Dendritic cell treated with granulocyte-macrophage colony-stimulating factor and Interleukin-4, amounts not matched to agents 40 ng/mL and 50 ng/mL, for 4 days (primary cell): ENCODE measurements around the gene DPP3.
A peak's percentile ranks its signal among the peaks of the same experiment; 100 is the strongest.
"Not testable (repeated sequence)": the region's sequence is repeated elsewhere in the genome, so short reads cannot be mapped to it uniquely, and the experiment has no call there.

Experiments used
- H3K27ac Mint-ChIP-seq: one replicate; pipeline ENCODE4 v1.8.0; 2022; ENCODE audit warnings: mild to moderate bottlenecking, mixed read lengths
- H3K27me3 Mint-ChIP-seq: one replicate; pipeline ENCODE4 v1.8.0; 2022; ENCODE audit warnings: mild to moderate bottlenecking, mixed read lengths
- H3K36me3 Mint-ChIP-seq: one replicate; pipeline ENCODE4 v1.8.0; 2022; ENCODE audit warnings: low read depth, mixed read lengths
- H3K4me1 Mint-ChIP-seq: one replicate; pipeline ENCODE4 v1.8.0; 2022; ENCODE audit warnings: low read depth, mixed read lengths
- H3K4me3 Mint-ChIP-seq: one replicate; pipeline ENCODE4 v1.8.0; 2022; ENCODE audit warnings: mild to moderate bottlenecking, moderate library complexity, mixed read lengths
- H3K9me3 Mint-ChIP-seq: one replicate; pipeline ENCODE4 v1.8.0; 2022; ENCODE audit warnings: mixed read lengths
- intact Hi-C: fragments of 100-400 bp; cut with micrococcal nuclease; formaldehyde crosslinking; loops from one replicate; pipeline ENCODE4 v1.15.0; 2022

DPP3 gene

GRCh38 chr11:66454247-66454646 is 26.0 kb upstream of the DPP3 start:
- Mint-ChIP-seq H3K9me3 (no peaks in the 10 kb centered on the region), H3K27me3 (peaks cover 14% of the 10 kb centered on the region), H3K27ac (no peak overlapping the region), H3K36me3 (no peaks in the 10 kb centered on the region), H3K4me3 (no peak overlapping the region), H3K4me1 (peaks cover 30% of the 10 kb centered on the region)
- intact Hi-C loops, result no loop called here

DNA sequence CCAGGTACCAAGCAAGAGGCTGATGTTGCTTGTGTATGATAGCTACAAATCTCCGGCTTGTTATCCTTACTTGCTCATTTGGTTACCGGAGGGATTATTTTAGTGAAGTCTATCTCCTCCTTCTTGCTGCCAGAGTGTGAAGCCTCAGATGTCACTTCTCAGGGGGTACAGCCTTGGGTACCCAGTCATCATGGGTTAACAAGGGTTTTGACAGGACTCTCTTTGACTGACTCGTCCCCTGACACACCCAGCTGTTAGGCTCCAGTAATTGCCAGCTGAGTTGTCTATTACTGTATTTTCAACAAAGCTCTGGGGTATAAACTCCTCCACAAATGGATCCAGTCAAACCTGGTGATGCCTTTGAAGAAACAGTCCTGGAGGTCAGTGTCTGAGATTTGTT is 25.4 kb upstream of the DPP3 start:
- Mint-ChIP-seq H3K4me1 (peaks cover 36% of the 10 kb centered on the region), H3K36me3 (no peaks in the 10 kb centered on the region), H3K27ac (no peak overlapping the region), H3K27me3 (peaks cover 14% of the 10 kb centered on the region), H3K9me3 (no peaks in the 10 kb centered on the region), H3K4me3 (no peak overlapping the region)
- intact Hi-C loops, result no loop called here

- intact Hi-C loops, result loop anchor here (2.0 kb wide), 1 partner anchor 15 kb away; no protein-coding TSS in a partner anchor
- Mint-ChIP-seq H3K27me3 (peaks cover 14% of the 10 kb centered on the region), H3K4me1 (peaks cover 39% of the 10 kb centered on the region), H3K4me3 (no peak overlapping the region), H3K9me3 (no peaks in the 10 kb centered on the region), H3K27ac (peak overlapping the region; percentile 79), H3K36me3 (no peaks in the 10 kb centered on the region)
Observed at GRCh38 chr11:66457826-66458225, 22.4 kb upstream of the DPP3 start.

GRCh38 chr11:66459138-66459778 is 21.0 kb upstream of the DPP3 start:
- H3K4me3 Mint-ChIP-seq, result no peak overlapping the region
- H3K4me1 Mint-ChIP-seq, result peaks cover 46% of the 10 kb centered on the region
- H3K9me3 Mint-ChIP-seq, result no peaks in the 10 kb centered on the region
- H3K27ac Mint-ChIP-seq, result peak overlapping the region; percentile 79
- H3K36me3 Mint-ChIP-seq, result no peaks in the 10 kb centered on the region
- intact Hi-C loops, result loop anchor here (2.0 kb wide), 1 partner anchor 16 kb away; no protein-coding TSS in a partner anchor
- peaks cover 9% of the 10 kb centered on the region for H3K27me3 Mint-ChIP-seq

DNA sequence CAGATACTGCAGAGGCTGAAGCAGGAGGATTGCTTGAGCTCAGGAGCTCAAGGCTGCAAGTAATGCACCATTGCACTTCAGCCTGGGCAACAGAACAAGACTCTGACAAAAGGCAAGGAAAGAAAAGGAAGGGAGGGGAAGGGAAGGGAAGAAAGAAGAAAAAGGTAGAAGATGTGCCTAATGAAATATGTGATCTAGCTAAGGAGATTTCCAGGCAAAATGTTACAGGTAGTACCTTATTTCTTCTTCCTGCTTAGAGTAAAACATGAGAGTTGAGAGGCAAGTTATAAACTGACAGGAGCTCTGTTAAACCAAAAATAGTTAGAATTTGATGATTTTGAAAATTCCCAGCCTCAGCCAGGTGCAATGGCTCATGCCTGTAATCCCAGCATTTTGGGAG is 18.2 kb upstream of the DPP3 start:
- Mint-ChIP-seq H3K4me1 (peaks cover 54% of the 10 kb centered on the region), H3K36me3 (no peaks in the 10 kb centered on the region), H3K27ac (no peak overlapping the region)

GRCh38 chr11:66462911-66463310 is 17.3 kb upstream of the DPP3 start:
- H3K4me1 Mint-ChIP-seq, result peaks cover 59% of the 10 kb centered on the region
- no peak overlapping the region for H3K4me3 Mint-ChIP-seq
- intact Hi-C loops, result no loop called here
- no peaks in the 10 kb centered on the region for H3K9me3 Mint-ChIP-seq
- H3K27ac Mint-ChIP-seq, result no peak overlapping the region
- no peaks in the 10 kb centered on the region for H3K27me3 Mint-ChIP-seq
- H3K36me3 Mint-ChIP-seq, result no peaks in the 10 kb centered on the region

More for the DNA sequence above, 18.2 kb upstream of the DPP3 start:
- no peaks in the 10 kb centered on the region for H3K9me3 Mint-ChIP-seq
- no peak overlapping the region for H3K4me3 Mint-ChIP-seq
- intact Hi-C loops, result no loop called here
- H3K27me3 Mint-ChIP-seq, result no peaks in the 10 kb centered on the region

DNA sequence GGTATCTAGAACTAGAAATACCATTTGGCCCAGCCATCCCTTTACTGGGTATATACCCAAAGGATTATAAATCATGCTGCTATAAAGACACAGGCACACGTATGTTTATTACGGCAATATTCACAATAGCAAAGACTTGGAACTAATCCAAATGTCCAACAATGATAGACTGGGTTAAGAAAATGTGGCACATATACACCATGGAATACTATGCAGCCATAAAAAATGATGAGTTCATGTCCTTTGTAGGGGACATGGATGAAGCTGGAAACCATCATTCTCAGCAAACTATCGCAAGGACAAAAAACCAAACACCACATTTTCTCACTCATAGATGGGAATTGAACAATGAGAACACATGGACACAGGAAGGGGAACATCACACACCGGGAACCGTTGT is 16.1 kb upstream of the DPP3 start:
- H3K27ac Mint-ChIP-seq, H3K36me3 Mint-ChIP-seq, H3K4me3 Mint-ChIP-seq, H3K9me3 Mint-ChIP-seq, intact Hi-C loops, H3K27me3 Mint-ChIP-seq: not testable (repeated sequence)
- H3K4me1 Mint-ChIP-seq, result peaks cover 57% of the 10 kb centered on the region

DNA sequence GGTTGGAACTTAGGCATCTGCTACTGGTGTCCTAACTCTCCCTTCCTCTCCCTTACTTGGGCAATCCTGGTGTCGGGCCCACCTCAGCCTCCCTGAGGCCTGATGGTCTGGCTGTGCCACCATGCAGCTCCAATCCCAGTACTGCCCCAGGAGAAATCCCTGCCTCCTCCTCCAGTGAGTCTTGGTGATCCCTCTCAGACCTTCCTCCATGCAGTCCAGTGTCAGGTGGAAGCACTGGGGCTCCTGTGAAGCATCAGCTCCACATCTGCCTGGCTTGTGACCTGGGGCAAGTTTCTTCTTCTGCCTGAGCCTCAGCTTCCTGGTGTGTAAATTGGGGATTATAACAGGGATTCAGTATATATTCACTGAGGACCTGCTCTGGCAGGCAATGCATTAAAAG is 15.3 kb upstream of the DPP3 start:
- H3K27ac Mint-ChIP-seq, result peak overlapping the region; percentile 50
- no peaks in the 10 kb centered on the region for H3K9me3 Mint-ChIP-seq
- intact Hi-C loops, result no loop called here
- H3K4me3 Mint-ChIP-seq, result no peak overlapping the region
- H3K27me3 Mint-ChIP-seq, result no peaks in the 10 kb centered on the region
- H3K36me3 Mint-ChIP-seq, result peaks cover 10% of the 10 kb centered on the region
- H3K4me1 Mint-ChIP-seq, result peaks cover 50% of the 10 kb centered on the region

- Mint-ChIP-seq H3K27me3 (no peaks in the 10 kb centered on the region), H3K9me3 (no peaks in the 10 kb centered on the region), H3K27ac (peak overlapping the region; percentile 95), H3K4me1 (peaks cover 55% of the 10 kb centered on the region), H3K36me3 (peaks cover 16% of the 10 kb centered on the region), H3K4me3 (peak overlapping the region; percentile 89)
- intact Hi-C loops, result loop anchor here (1.0 kb wide), 1 partner anchor 15 kb away; the partner anchor contains the start of gene DPP3
Observed at GRCh38 chr11:66465373-66466224, 14.6 kb upstream of the DPP3 start.

DNA sequence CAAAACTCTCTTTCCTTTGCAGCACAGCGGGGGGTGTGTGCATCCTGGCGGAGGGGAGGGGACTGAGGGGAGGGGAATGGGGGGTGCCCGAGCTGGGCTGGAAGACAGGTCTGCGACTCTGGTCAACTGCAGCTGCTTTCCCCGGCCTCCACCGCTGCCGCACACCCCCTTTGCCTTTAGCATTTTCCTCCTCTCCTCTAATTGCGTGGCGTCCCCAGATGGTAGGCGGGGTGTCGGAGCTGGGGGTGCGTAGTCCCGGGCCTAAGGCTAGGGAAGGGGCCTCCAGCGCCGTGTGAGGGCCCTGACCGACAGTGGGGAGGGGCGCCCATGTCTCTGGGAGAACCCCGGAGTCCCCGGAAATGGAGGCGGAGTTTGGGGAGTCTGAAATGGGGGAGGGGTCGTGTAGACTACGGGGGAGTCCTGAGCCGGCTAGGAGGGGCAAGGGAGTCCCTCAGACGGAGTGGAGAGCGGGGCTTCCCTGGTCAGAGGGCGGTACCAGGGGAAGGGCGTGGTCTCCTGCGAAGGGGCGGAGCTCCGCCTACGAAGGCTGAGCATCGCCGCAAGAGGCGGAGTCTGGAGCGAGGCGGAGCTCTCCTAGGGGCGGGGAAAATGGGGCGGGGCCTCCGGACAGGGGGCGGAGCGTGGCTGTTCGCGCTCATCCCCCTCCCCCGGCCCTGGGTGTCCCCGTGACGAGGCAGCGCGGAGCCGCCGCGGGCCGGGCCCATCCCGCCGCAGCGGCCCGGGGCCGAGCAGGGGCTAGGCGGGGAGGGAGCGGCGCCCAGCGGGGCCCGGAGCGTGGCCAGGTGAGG is 13.8 kb upstream of the DPP3 start, which contains the start of gene PELI3:
Gene PELI3, plus strand, starts transcription at position 681 of the 809 bp plus-strand sequence. CDS start 1,224 bp downstream, outside the sequence.
- no peaks in the 10 kb centered on the region for H3K27me3 Mint-ChIP-seq
- H3K27ac Mint-ChIP-seq, result peak within 1 kb of the TSS; percentile 95
- H3K4me1 Mint-ChIP-seq, result peaks cover 54% of the 10 kb centered on the region
- peak within 1 kb of the TSS; percentile 89 for H3K4me3 Mint-ChIP-seq
- peaks cover 23% of the 10 kb centered on the region for H3K36me3 Mint-ChIP-seq
- intact Hi-C loops, result loop anchor here (1.0 kb wide), 1 partner anchor 14 kb away; the partner anchor contains the start of gene DPP3
- H3K9me3 Mint-ChIP-seq, result no peaks in the 10 kb centered on the region

- Mint-ChIP-seq H3K36me3 (peaks cover 27% of the 10 kb centered on the region), H3K4me3 (peak overlapping the region; percentile 84), H3K27ac (peak overlapping the region; percentile 88), H3K9me3 (no peaks in the 10 kb centered on the region), H3K27me3 (no peaks in the 10 kb centered on the region), H3K4me1 (peaks cover 46% of the 10 kb centered on the region)
- intact Hi-C loops, result no loop called here
Observed at GRCh38 chr11:66467034-66467659, 13.1 kb upstream of the DPP3 start.

DNA sequence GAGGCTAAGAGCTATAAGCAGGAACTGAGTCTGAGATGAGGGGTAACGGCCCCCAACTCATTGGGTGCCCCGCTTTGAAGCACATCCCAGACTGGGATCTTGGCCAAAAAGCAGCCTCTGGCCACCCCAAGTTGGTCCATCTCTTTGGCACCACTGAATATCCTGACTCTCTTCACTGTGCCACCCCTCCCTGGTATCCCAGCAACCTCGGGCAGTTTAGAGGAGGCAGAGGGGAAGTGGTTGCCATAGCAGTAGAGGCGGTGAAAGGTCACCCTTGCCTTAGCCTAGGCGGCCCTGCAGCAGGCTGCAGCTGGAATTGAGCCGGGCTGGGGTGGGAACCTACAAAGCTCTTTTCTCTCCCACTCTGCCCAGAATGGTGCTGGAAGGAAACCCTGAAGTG is 12.5 kb upstream of the DPP3 start:
- H3K27me3 Mint-ChIP-seq, result no peaks in the 10 kb centered on the region
- H3K36me3 Mint-ChIP-seq, result peaks cover 33% of the 10 kb centered on the region
- peak overlapping the region; percentile 88 for H3K27ac Mint-ChIP-seq
- intact Hi-C loops, result no loop called here
- no peaks in the 10 kb centered on the region for H3K9me3 Mint-ChIP-seq
- H3K4me3 Mint-ChIP-seq, result peak overlapping the region; percentile 84
- H3K4me1 Mint-ChIP-seq, result peaks cover 40% of the 10 kb centered on the region

- Mint-ChIP-seq H3K36me3 (peaks cover 42% of the 10 kb centered on the region), H3K27me3 (no peaks in the 10 kb centered on the region), H3K4me1 (peaks cover 32% of the 10 kb centered on the region), H3K27ac (peak overlapping the region; percentile 88), H3K4me3 (no peak overlapping the region), H3K9me3 (no peaks in the 10 kb centered on the region)
- intact Hi-C loops, result no loop called here
Observed at GRCh38 chr11:66468691-66469090, 11.5 kb upstream of the DPP3 start.
